IPS DF 6.9 (cell line): ENCODE data around the gene EXOC2.

Source experiments
- DNase-seq: peaks from one replicate; pipeline ENCODE4 v3.0.0-alpha.2; 2013; ENCODE audit warnings: low read depth, low spot score
- H3K27ac ChIP-seq: one replicate; pipeline ENCODE4 v1.5.1; 2013; ENCODE audit warnings: low read length, control low read depth
- H3K27me3 ChIP-seq: 2 replicates; pipeline ENCODE4 v1.6.1; 2013; ENCODE audit warnings: mild to moderate bottlenecking, low read length; ENCODE audit not compliant: control insufficient read depth, insufficient read depth
- H3K36me3 ChIP-seq: 2 replicates; pipeline ENCODE4 v1.6.1; 2013; ENCODE audit warnings: low read length; ENCODE audit not compliant: control insufficient read depth, insufficient read depth
- H3K4me1 ChIP-seq: 2 replicates; pipeline ENCODE4 v1.6.1; 2013; ENCODE audit warnings: low read length; ENCODE audit not compliant: control insufficient read depth, insufficient read depth
- H3K4me3 ChIP-seq: 2 replicates; pipeline ENCODE4 v1.5.1; 2013; ENCODE audit warnings: mild to moderate bottlenecking, low read length
- H3K9me3 ChIP-seq: 2 replicates; pipeline ENCODE4 v1.6.1; 2013; ENCODE audit warnings: low read length, inconsistent platforms; ENCODE audit not compliant: control insufficient read depth, insufficient read depth
- WGBS: extraction: QIAGEN DNeasy Blood & Tissue Kit; methylation state at CpG from one replicate; pipeline ENCODE4 v1.1.7; 2013; ENCODE audit warnings: mixed read lengths, missing lambda C conversion rate; ENCODE audit not compliant: insufficient read length, insufficient coverage; 5-methylcytosine and 5-hydroxymethylcytosine counted together

The EXOC2 gene

DNA sequence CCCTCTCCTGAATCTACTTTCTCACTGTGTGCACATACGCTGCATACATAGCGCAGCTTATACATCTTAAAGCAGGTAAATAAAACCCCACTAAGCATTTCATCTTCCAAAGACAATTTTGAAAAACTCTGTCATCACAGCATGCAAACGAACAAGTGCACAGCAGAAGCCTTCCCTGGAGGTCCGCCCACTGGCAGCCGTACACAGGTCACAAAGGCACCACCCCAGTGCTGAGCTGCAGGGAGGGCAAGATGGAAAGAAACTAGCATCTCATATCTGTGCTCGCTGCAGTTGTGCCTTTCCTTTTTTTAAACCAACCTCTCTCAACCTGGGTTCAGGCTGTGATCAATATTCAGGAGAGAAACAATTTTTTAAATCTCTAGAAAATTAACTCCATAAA, 109.3 kb downstream of the EXOC2 start:
- no peaks in the 10 kb centered on the region for H3K36me3 ChIP-seq
- H3K4me1 ChIP-seq: no peaks in the 10 kb centered on the region
- H3K27ac ChIP-seq: no peak overlapping the region
- H3K9me3 ChIP-seq: no peaks in the 10 kb centered on the region
- no peak for DNase-seq
- no peak overlapping the region for H3K4me3 ChIP-seq
- H3K27me3 ChIP-seq: no peaks in the 10 kb centered on the region
- no CpG with 5 or more reads among the region's 6 CpGs for WGBS

DNA sequence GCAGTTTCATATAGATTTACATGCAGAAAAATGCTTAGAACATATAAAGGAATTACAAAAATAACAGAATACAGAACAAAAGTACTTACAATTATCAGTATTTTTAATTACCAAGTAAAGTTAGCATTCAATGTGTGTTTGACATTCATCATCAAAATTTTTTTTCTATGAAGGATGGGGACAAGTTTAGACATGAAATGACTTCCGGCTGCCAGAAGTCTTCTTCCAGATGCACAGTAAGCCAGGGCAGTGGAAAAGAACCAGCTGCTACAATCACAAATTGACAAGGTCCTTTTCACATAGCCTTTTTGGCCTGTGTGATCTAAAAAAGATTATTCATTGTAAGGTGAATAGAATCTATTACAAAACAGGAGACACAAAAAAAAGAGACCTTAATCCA, 109.8 kb downstream of the EXOC2 start:
- WGBS: no CpG with 5 or more reads among the region's 1 CpG
- H3K27ac ChIP-seq: no peak overlapping the region
- H3K4me3 ChIP-seq: no peak overlapping the region
- H3K4me1 ChIP-seq: no peaks in the 10 kb centered on the region
- H3K9me3 ChIP-seq: no peaks in the 10 kb centered on the region
- DNase-seq: no peak
- no peaks in the 10 kb centered on the region for H3K27me3 ChIP-seq
- H3K36me3 ChIP-seq: no peaks in the 10 kb centered on the region

DNA sequence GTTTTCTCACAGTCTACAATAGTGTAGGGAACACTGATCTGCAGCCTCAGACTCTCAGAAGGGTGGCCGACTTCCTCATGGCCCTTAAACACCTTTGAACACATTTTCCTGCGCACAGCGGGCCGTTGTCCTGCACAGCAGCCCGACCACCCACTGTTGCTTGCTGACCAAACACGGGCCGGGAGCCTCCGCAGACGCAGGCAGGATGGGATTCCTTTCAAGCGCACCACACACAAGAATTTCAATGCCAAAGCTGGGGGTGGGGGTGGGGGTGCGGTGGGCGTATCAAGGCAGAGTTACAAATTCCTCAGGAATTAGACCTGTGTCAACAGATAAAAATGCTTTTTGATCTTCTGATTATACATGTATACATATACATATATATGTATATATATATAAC, 110.6 kb downstream of the EXOC2 start:
- DNase-seq: no peak
- no CpG with 5 or more reads among the region's 12 CpGs for WGBS
- Histone ChIP-seq H3K27me3 (no peaks in the 10 kb centered on the region), H3K36me3 (no peaks in the 10 kb centered on the region), H3K9me3 (no peaks in the 10 kb centered on the region), H3K4me1 (no peaks in the 10 kb centered on the region), H3K4me3 (no peak overlapping the region), H3K27ac (no peak overlapping the region)

DNA sequence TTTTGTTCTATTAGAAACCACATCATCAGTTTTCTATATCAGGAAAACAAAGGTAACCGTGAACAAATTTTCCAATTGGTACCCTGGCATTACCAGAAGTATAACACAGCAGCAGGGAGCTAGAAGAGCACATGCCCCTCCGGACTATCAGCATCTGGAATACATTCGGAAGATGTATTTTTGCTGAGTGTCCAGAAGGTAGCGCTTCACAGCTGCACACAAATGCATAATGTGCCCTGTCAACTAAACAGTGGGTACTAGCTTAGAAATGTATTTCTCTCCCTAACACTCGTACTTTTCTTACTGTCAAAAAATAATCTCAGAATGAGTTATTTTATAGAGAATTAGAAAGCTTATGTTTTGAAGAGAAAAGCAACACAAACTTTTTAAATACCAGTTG, 113.6 kb downstream of the EXOC2 start:
- Histone ChIP-seq H3K27me3 (no peaks in the 10 kb centered on the region), H3K4me1 (no peaks in the 10 kb centered on the region), H3K9me3 (no peaks in the 10 kb centered on the region; the same call in 1 of the 2 replicates), H3K36me3 (no peaks in the 10 kb centered on the region; the same call in 1 of the 2 replicates), H3K27ac (no peak overlapping the region), H3K4me3 (no peak overlapping the region)
- no peak for DNase-seq
- no CpG with 5 or more reads among the region's 5 CpGs for WGBS

DNA sequence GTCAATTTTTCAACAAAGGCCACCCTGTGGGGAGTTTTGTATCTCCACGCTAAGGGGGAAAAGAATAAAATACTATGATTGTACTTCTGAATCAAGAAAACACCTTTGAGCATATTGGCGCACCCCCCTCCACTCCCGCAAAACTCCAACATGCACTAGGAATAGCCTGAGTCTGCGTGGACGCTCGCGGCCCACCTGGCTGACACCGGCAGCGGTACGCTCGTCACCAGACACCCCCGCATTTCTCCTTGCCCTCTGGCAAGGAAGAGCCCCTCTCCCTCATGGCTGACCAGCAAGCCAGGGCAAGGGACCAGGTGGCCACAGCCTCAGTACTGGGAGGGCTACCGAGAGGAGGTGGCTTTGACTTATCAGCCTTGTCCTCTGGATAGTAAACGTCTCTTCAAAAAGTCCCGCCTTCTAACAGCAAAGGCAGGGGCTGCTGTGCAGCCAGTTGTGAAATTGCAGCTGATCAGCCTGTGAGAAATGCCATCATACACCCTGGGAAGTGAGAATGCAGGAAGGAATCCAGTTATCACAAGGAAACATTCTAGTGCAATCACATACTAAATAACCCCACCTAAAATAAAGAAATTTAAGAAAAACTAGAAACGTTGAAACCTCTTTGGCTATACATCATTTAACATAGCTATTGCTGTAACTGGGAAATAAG, 120.2 kb downstream of the EXOC2 start:
- DNase-seq: no peak
- peaks cover 4% of the 10 kb centered on the region; the same call in 1 of the 2 replicates for H3K36me3 ChIP-seq
- H3K27me3 ChIP-seq: no peaks in the 10 kb centered on the region
- H3K9me3 ChIP-seq: no peaks in the 10 kb centered on the region; the same call in 1 of the 2 replicates
- H3K27ac ChIP-seq: no peak overlapping the region
- WGBS: no CpG with 5 or more reads among the region's 16 CpGs
- no peaks in the 10 kb centered on the region for H3K4me1 ChIP-seq
- H3K4me3 ChIP-seq: no peak overlapping the region

DNA sequence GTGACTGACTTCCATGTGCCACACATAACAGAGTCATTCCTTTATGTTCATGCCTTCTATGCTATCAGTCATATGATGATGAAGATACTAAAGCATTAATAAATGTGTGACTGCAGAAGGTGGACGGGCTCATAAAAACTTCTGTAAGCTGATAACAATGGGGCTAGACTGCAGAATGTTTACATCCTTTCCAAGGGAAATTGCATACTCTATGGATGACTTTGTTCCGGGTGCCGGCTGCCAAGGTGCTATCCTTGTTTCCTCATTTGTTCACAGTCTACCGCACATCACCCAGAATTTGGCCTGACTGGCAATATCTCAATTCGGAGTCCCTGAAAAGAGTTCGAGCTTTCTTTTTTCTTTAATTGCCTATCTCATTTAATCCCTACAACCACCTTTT, 121.0 kb downstream of the EXOC2 start:
- no peaks in the 10 kb centered on the region for H3K27me3 ChIP-seq
- DNase-seq: no peak
- H3K4me1 ChIP-seq: no peaks in the 10 kb centered on the region
- H3K27ac ChIP-seq: no peak overlapping the region
- WGBS: no CpG with 5 or more reads among the region's 6 CpGs
- peaks cover 4% of the 10 kb centered on the region; the same call in 1 of the 2 replicates for H3K36me3 ChIP-seq
- no peak overlapping the region for H3K4me3 ChIP-seq
- no peaks in the 10 kb centered on the region; the same call in 1 of the 2 replicates for H3K9me3 ChIP-seq

DNA sequence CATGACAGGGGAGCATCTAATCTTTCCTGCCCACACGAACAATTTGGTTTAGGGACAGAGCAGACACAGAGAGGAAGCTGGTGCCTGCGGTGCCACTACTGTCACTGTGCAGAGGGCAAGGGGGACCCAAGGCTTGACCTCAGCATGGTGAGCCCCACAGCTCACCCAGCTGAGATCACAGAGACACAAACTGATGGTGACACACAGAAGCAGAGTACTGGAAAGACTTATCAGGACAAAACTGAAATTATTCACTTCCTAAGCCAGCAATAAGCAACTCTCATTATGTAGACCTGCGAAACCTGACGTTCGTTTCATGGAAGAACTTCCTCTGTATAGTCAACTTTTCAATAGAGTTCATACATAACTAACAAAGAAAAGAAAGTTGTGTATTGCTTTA, 122.1 kb downstream of the EXOC2 start:
- Histone ChIP-seq H3K36me3 (peaks cover 4% of the 10 kb centered on the region; the same call in 1 of the 2 replicates), H3K27ac (no peak overlapping the region), H3K4me1 (peaks cover 1% of the 10 kb centered on the region; the same call in 1 of the 2 replicates), H3K27me3 (no peaks in the 10 kb centered on the region), H3K4me3 (no peak overlapping the region), H3K9me3 (no peaks in the 10 kb centered on the region)
- no peak for DNase-seq
- no CpG with 5 or more reads among the region's 5 CpGs for WGBS

DNA sequence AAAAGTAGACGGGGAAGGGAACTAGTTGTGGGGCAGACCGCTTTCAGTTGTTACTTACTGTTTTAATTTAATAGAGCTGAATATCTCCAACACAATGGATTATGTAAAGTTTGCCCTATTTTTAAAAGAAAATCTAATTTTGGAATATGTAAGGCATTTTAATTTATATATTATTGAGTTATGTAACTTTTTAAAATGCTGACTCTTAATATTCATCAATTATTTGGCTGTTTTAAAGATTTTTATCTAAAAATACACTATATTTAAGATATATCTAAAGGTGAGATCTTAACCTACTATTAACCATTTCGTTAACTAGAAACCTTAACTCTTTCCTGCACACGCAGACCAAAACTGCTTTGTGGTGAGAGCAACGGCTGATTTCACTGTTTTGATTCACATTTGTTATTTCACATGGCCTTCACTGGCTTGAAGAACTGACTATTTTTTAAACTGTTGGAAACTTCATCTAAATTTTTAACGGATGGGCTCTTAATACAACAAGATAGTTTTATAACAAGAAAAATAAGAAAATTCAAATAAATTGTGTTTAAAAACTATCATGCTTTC, 123.9 kb downstream of the EXOC2 start:
- no CpG with 5 or more reads among the region's 6 CpGs for WGBS
- no peak for DNase-seq
- Histone ChIP-seq H3K9me3 (no peaks in the 10 kb centered on the region), H3K27me3 (no peaks in the 10 kb centered on the region), H3K36me3 (peaks cover 6% of the 10 kb centered on the region; the same call in 1 of the 2 replicates), H3K4me1 (peaks cover 1% of the 10 kb centered on the region; the same call in 1 of the 2 replicates), H3K4me3 (no peak overlapping the region), H3K27ac (no peak overlapping the region)

DNA sequence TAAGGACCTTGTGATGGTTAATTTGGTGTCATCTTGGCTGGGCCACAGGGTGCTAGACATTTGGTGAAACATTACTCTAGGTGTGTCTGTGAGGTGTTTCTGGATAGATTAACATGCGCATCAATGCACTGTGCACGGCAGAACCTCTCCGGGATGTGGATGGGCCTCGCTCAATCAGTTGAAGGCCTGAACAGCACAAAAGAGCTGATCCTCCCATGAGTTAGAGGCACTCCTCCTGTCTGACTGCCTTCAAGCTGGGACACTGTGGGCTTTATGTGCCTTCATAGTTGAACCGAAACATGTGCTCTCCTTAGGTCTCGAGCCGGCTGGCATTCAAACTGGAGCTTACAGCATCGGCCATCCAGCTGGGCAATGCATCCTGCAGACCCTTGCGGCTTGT, 124.9 kb downstream of the EXOC2 start:
- no peaks in the 10 kb centered on the region for H3K9me3 ChIP-seq

DNA sequence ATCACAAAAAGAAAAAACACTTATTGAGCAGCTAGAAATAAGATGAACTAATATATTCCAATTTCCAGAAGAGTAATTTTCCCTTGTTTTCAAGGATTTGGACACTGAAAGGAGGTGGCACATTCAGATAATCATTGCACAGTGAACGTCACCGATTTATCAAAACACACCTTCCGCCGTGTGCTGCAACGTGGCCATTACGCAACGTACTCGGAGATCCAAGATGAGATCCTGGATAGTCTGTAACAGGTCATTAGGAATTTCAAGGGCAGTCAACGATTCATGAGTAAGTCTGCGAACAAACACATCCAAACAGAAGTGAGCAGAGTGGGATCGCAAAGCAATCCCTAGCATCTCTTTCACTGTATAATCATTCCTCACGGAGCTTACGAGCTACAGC, 129.1 kb downstream of the EXOC2 start:
- Histone ChIP-seq H3K27ac (no peak overlapping the region), H3K4me3 (no peak overlapping the region), H3K36me3 (peaks cover 10% of the 10 kb centered on the region), H3K27me3 (no peaks in the 10 kb centered on the region), H3K4me1 (peaks cover 1% of the 10 kb centered on the region; the same call in 1 of the 2 replicates), H3K9me3 (no peaks in the 10 kb centered on the region)
- no peak for DNase-seq
- WGBS: no CpG with 5 or more reads among the region's 13 CpGs

More for the DNA sequence above, 124.9 kb downstream of the EXOC2 start:
- peaks cover 1% of the 10 kb centered on the region; the same call in 1 of the 2 replicates for H3K4me1 ChIP-seq
- WGBS: no CpG with 5 or more reads among the region's 9 CpGs
- no peaks in the 10 kb centered on the region for H3K27me3 ChIP-seq
- no peak overlapping the region for H3K27ac ChIP-seq
- H3K36me3 ChIP-seq: peaks cover 9% of the 10 kb centered on the region; the same call in 1 of the 2 replicates
- no peak overlapping the region for H3K4me3 ChIP-seq
- DNase-seq: no peak
